Measurements from ENCODE around the gene HAAO.
A peak's percentile ranks its signal among the peaks of the same experiment; 100 is the strongest.

The HAAO gene

DNA sequence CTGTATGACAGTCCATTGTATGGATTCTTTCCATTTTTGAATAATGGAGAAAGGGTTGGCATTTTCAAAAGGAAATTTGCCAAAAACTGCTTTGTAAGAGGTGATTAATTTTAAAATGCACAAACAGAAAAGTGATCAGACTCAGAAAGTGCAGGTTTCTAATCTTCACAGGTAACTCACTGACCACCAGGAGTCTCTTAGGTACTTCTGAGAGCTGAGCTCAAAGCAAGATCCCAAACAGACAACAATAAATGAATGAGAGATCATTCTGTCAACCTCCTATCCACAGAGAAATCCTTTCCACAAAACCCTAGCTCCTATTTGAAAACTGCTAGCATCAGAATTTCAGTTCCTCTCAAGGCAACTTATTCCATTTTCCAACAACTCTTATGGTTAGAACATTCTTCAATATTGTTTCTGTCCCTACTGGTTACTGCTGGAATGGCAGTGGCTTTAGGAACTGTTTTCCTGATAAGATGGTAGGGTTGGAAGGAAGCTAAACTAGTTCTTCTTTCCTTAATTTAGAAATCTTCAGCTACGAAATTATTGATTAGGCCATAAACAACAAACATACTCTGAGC is 20.6 kb upstream of the HAAO start:
- peak; percentile 14 for DNase-seq

- DNase-seq = peak; percentile 55
Measured at GRCh38 chr2:42810971-42811811, 18.8 kb upstream of the HAAO start.

GRCh38 chr2:42810121-42810970 is 18.0 kb upstream of the HAAO start:
- peak; percentile 96 for DNase-seq

- no peak for DNase-seq
Measured at GRCh38 chr2:42809819-42810120, 17.4 kb upstream of the HAAO start.

GRCh38 chr2:42809131-42809818 is 16.9 kb upstream of the HAAO start:
- no peak for DNase-seq

GRCh38 chr2:42808301-42808700 is 15.9 kb upstream of the HAAO start:
- DNase-seq = no peak

DNA sequence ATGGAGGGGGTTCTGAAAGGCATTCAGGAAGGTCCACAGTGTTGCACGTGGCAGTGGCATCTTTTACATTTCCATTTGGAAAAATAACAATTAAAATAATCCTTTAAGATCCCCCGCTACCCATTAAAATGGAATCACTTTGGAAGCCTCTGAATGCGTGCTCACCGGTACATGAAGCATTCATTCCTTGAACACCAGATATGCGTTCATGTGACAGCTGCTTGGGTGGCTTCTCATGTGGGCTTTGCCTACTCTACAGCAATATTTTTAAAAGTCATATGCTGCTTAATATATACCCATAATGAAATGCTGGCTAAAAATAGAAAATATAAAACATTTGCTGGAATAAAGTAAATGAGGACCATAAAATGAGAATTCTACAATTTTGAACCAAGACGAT is 14.4 kb upstream of the HAAO start:
- DNase-seq = no peak

DNA sequence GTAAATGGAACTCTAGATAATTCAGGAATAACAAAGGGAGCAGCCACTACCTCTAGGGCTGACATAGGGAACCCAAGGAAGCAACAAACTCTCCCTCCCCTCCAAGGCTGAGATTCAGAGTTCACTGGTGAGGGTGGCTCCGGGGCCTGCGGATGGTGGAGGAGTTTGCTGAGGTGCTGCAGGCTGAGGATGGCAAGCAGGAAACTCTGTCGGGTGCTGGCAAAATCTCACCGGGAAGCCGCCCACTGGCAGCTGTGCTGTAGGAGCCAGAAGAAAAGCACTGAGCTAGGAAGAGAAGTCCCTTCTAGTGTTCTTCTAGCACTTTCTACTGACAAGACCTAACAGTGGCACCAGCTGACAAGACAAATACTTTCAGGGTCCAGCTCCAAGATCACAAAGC is 12.5 kb upstream of the HAAO start:
- no peak for DNase-seq

- DNase-seq = no peak
Measured at GRCh38 chr2:42804338-42804737, 12.0 kb upstream of the HAAO start.

DNA sequence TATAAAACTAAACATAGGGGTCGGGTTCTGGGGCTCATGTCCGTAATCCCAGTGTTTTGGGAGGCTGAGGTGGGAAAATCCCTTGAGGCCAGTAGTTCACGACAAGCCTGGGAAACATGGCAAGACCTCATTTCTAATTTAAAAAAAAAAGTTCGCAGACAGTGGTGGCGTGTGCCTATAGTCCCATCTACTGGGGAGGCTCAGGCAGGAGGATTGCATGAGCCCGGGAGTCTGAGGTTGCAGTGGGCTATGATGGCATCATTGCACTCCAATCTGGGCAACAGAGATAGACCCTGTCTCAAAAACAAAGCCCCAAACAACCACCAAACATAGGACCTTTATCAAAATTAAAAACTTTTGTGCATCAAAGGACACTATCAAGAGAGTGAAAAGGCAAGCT is 9.8 kb upstream of the HAAO start:
- no peak for DNase-seq

GRCh38 chr2:42801381-42801780 is 9.0 kb upstream of the HAAO start:
- DNase-seq = no peak

DNA sequence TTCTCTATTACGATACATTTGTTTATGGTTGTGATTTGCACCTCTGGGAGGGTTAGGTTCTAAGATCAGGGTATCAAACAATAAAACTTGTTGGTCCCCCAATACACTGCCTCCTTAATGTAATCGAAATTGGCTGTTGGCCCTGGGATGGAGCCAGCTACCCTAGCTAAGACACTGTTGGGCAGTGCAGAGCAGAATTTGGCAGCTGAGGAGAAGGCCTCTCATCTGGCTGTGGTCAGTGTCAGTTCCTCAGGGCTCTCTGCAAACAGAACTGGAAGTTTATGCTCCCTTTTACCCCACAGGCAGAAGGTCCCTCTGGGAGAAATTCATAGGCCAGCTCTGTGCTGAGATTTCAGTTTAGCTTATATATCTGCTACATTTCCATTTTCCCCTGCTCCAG is 8.6 kb upstream of the HAAO start:
- DNase-seq = no peak

GRCh38 chr2:42800461-42800962 is 8.1 kb upstream of the HAAO start:
- no peak for DNase-seq

DNA sequence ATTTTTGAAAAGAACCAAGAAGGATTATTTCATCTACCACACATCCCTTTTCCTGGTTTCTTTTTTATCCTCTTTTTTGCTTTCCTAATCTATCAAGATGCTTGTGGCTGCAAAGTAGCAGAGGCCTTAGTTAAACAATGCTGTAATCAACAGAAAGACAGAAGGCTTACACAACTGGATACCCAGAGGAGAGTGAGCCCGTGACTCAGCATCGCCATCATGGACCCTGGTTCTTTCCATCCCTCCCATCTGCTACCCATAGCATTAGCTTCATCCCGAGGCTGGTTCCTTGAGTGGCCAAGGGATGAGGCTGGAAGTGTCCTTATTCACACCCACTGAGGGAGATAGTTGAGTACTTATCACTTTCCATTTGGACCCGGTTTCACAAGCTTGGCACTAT is 7.5 kb upstream of the HAAO start:
- no peak for DNase-seq

- no peak for DNase-seq
Measured at GRCh38 chr2:42797281-42797680, 4.9 kb upstream of the HAAO start.

DNA sequence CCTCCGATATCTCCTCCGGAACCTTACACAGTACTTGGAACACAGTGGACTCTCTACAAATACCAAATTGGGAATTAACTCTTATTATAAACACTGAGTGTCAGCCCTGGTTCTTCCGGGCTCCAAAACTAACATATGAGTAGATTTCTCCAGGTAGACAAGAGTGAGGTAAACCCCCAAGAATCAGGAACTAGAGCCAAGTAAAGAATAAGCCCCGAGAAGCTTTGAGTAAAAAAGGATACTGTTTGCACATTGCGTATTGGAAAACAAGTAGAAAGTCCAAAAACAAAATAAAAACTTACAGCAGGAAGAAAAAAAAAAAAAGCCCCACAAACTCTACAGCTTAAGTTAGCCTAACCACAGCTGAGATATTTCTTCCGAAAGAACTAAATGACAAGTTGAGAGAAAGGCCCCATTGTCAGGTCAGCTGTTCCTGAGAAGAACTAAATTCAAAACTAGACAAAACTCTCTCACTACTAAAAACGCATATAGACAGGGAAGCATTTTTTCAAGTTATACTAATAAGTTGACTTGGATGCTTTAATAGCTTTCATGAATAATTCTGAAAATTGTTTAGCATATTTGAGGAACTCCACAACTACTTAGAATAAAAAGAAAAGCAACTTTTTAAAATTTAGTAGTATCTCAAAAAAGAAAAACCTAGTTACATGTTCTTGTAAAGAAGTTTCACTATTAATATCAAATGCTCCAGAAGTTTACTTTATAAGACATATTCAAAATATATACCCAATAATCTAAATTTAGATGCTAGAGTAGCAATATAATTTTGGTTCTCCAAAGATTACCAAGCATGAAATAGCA is 4.3 kb upstream of the HAAO start:
- no peak for DNase-seq

- DNase-seq = no peak
Measured at GRCh38 chr2:42795841-42796301, 3.5 kb upstream of the HAAO start.

DNA sequence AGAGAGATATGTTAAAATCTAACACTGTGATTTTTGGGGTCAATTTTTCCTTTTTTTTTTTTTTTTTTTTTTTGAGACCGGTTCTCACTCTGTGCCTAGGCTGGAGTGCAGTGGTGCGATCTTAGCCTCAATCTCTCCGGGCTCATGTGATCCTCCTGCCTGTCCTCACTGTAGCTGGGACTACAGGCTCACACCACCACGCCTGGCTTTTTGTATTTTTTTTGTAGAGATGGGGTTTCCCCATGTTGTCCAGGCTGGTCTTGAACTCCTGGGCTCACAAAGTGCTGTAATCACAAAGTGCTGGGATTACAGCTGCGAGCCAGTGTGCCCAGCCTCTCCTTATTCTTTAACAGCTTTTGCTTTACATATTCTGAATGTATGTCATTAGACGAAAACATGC is 2.9 kb upstream of the HAAO start:
- no peak for DNase-seq

GRCh38 chr2:42794271-42795046 is 2.1 kb upstream of the HAAO start:
- DNase-seq = no peak

DNA sequence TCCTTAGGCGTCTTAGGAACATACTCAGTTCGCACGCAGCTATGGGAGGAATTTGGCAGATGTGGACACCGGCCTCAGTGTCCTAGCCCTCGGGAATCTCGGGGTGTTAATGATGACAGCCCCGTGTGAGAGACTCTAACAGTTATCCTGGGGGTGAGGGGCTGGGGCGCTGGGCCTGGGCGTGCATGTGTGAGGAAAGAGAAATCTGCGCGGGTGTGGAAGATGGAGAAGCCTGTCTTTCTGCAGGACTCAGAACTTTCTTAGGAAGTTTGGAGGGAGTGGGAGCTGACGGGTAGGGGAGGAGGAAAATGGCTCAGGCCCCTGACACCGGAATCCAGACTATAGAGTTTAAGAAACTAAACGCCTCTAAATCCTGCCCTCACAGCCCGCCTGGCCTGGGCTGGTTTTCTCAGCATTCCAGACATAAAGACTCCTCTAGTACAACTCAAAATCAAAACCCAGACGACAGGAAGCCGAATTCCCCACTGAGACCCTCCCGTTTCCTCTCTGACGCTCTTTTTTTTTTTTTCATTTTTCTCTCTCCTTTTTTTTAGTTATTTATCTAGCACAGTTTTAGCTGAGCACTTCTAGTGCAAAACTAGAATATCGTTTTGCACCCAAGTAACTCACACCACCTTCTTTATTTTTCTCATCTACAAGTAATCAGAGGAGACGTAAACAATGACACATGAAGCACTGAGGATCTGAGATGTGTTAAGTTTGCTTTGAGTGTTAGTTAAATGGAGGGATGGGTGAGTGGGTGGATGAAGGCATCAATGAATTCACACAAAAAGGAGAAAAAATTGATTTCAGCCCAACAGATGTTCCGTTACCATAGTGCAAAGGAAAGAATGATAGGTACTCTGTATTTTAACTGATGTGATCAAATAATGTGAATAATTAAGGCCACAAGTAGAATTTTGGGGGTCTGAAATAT is 1.2 kb upstream of the HAAO start:
- DNase-seq = no peak

Data from CD4-positive, alpha-beta T cell treated with Interleukin-21 for 1 hour (primary cell).